IPS-18c (cell line): ENCODE measurements around the gene MYO16.

ENCODE experiments used
- H3K4me3 ChIP-seq: 2 replicates; pipeline ENCODE4 v1.7.0; 2013; ENCODE audit warnings: low read depth, mild to moderate bottlenecking, low read length, moderate library complexity; ENCODE audit not compliant: insufficient read depth
- H3K9me3 ChIP-seq: one replicate; pipeline ENCODE4 v1.6.1; 2013; ENCODE audit warnings: mild to moderate bottlenecking, low read length, moderate library complexity; ENCODE audit not compliant: control insufficient read depth, insufficient read depth

MYO16 gene

DNA sequence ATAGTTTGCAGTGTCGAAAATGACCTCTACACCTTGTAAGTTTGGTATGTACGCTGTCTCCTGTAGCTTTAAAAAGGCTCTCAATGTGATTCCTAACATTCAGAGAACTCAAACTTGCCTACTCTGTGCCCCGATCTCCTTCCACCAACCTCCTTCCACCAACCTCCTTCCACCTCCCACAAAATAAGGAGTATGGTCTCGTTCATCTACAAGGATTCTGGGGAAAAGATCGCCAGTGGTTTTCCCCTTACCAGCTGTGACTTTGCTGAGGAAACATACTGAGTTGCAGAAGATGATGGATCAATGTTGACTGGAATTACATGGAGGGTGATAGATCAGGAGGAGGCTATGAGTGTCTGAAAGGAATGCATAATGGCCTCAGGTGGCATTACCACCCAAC lies 16.0 kb downstream of the MYO16 start:
- H3K9me3 ChIP-seq, result no peaks in the 10 kb centered on the region

DNA sequence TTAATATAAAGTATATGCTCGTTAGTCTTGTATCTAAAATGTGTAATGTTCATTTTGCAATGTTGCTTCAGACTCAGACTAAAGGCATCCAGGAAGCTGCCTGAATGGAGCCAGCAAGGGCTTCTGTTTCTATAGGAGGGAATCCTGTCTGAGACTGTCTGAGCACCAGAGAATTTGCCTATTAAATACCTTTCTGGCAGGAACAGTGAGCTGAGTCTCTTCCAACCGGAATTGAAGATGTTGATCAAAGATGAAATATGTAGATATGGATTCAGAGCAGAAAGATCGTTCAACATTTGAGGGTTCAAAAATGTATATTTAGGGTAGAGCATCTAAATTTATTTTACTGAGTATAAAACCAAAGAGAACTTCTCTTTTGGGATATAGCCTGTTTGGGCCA lies 20.9 kb downstream of the MYO16 start:
- no peak overlapping the region for H3K4me3 ChIP-seq
- no peaks in the 10 kb centered on the region for H3K9me3 ChIP-seq

More for the DNA sequence above, 16.0 kb downstream of the MYO16 start:
- no peak overlapping the region for H3K4me3 ChIP-seq

DNA sequence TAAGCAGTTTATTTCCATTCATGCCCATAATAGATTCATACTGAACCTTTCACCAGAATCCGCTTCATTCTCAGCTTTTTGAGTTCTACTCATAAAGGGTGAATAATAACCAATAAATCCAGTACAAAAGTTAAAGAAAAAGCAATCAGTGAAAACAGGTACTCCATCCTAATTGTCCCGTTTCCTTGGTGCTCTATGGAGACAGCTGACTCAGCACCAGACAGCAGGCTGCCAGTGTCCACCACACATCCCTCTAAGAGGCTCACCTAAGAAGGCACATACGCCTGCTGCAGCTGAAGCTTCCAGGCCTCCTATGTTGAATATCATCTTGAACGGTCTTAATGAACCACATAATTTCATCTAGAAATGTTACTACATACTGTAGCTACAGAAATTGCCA lies 27.3 kb downstream of the MYO16 start:
- Histone ChIP-seq H3K9me3 (no peaks in the 10 kb centered on the region), H3K4me3 (no peak overlapping the region)

DNA sequence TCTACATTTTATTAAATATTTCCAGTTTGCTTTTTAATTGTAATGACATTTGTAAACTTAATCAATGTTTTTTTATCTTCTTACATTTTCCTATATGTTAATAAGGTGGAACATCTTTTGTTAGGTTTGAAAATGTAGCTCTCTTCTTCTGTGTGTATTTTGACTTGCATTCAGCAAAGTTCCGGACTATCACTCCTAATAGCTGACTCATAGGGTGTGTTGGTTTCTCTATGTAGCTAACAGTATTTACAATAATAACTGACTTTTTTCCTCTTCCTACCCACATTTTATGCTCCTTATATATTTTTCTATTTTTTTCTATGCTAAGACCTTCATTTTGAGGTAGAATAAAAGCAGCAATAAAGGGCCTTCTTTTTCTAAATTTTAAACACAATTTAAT lies 28.1 kb downstream of the MYO16 start:
- no peak overlapping the region for H3K4me3 ChIP-seq
- H3K9me3 ChIP-seq, result peaks cover 5% of the 10 kb centered on the region

DNA sequence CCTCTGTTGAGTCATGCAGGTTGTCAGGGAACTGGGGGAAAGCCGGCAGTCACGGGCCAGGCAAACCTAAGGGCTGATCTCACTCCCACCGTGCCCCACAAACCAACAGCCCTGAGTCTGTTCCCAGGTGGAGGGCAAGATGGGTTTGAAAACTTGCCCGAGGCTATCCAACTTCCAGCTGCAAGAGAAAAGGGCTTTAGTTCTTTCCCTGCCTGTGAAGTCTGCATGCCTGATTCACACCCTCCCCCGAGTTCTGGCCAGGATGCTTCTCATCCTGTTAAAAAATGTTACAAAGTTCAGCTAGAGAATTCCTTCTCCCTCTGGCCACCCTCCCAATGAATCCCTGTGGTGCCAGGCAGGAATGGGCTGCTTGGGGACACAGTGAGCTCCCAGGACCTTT lies 33.1 kb downstream of the MYO16 start:
- H3K9me3 ChIP-seq, result peaks cover 9% of the 10 kb centered on the region
- H3K4me3 ChIP-seq, result no peak overlapping the region

DNA sequence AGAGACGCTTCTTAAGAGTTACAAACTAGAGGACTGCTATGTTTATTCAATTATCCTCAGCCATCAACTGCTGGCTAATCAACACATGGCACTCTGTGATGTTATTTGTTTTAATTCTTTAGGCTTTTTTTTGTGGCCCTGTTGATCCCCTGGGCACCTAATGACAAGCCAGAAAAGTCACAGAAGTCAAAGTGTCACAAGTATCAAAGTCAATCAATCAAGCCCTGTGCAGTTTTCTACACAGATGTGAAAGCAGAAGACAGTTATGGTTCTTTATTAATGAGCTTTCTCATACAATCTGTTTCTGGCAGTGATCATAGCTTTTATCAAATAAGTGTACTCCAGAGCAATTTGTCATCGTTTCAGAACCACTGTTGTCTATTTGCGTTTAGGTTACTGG lies 34.3 kb downstream of the MYO16 start:
- H3K4me3 ChIP-seq, result no peak overlapping the region

DNA sequence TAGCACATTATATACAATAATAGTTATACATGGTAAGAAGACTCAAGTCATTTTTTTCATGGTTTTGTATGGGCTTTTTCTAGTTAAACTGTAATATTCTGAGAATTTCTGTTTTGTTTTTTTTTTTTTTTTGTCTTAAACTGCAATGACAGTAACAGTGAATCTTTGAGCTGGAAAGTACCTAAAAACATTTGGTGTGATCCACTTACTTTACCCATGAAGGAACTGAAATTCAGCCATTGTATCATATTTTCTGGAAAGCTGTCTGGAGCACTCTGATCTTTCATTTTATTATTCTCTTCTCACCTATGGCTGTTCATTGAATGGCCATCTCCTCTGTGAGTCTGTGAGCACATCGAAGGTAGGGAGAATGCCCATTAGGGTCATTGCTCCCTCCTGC lies 37.8 kb downstream of the MYO16 start:
- no peak overlapping the region for H3K4me3 ChIP-seq
- peaks cover 13% of the 10 kb centered on the region for H3K9me3 ChIP-seq

More for the DNA sequence above, 34.3 kb downstream of the MYO16 start:
- H3K9me3 ChIP-seq, result peaks cover 14% of the 10 kb centered on the region

DNA sequence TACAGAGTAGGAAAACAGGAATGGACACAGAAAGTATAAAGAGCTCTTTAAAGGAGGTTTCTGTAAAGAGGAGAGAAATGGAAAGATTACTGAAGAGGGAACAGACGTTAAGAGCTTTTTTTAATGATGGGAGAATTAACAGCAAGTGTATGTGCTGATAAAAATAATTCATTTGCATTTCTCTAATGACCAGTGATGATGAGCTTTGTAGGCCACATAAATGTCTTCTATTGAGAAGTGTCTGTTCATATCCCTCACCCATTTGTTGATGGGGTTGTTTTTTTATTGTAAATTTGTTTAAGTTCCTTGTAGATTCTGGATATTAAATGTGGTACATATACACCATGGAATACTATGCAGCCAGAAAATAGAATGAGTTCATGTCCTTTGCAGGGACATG lies 40.0 kb downstream of the MYO16 start:
- Histone ChIP-seq H3K4me3 (no peak overlapping the region), H3K9me3 (peaks cover 8% of the 10 kb centered on the region)

DNA sequence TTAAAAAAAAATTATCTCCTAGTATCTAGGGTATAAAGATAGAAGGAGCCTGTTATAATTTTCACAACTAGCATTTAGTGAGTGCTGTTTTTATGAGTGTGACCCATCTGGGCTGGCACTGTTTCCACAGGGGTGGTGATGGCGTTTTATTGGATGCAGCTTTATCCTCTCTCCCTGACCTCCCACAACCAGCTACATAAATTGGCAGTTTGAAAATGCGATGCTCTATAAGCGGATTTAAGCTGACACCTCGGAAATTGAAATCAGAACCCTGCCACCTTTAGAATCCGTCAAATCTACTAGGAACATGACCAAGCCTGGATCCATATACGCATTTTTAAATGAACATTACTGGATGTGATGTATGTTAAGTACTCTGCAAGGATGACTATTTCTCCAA lies 44.9 kb downstream of the MYO16 start:
- Histone ChIP-seq H3K4me3 (no peak overlapping the region), H3K9me3 (no peaks in the 10 kb centered on the region)

DNA sequence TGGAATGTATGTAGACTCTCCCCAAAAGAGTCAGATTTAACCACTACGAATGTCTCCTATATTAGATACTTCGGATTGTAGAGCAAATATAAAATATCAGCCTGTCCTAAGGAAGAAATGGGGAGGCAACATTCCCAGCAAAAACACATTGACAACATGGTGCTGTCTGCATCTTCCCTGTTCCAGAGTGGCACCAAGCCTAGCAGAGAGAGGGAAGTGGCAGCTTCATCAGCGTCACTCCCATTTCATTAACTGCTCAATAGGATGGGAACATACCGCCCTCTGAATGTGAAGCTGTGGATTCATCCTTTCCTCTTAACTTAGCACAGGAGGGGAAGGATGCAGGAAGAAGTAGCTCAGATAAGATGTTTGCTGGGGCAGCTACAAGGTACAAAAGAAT lies 45.4 kb downstream of the MYO16 start:
- no peaks in the 10 kb centered on the region for H3K9me3 ChIP-seq
- no peak overlapping the region for H3K4me3 ChIP-seq

DNA sequence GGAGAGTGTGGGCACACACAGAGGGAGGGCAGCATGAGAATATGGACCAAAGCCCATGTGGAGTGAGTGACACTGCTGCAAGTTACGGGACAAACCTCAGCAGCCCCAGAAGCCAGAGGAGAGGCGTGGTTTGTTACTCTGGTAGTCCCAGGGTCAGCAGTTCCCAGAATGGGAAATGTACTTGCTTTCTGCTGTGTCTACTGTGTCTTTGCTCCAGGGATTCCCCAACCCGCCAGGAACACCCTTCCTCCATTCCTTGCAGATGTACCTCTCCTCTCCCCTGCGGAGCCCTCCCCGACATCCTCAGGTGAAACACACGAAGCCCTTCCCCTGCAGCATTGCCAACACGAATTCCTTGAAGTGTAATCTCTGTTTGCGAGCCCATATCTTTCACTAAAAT lies 47.2 kb downstream of the MYO16 start:
- no peak overlapping the region for H3K4me3 ChIP-seq
- H3K9me3 ChIP-seq, result no peaks in the 10 kb centered on the region

DNA sequence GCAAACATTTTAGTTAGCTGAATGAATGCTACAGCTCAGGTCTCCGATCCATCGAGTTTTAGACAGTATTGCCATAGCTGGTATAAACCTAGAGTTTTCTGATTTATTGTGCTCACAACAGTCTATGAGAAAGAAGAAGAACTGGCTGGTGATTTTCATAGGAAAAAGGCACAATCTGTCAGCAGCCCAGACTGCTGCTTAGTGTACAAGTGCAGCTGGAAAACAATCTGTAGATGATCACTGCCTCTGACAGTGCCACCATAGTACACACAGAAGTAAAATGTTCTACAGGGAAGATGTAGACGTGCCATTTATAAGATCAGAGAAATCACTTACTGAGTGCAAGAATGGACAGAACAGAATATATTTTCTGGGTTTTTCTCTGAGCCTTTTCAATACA lies 48.4 kb downstream of the MYO16 start:
- H3K9me3 ChIP-seq, result no peaks in the 10 kb centered on the region
- no peak overlapping the region for H3K4me3 ChIP-seq

DNA sequence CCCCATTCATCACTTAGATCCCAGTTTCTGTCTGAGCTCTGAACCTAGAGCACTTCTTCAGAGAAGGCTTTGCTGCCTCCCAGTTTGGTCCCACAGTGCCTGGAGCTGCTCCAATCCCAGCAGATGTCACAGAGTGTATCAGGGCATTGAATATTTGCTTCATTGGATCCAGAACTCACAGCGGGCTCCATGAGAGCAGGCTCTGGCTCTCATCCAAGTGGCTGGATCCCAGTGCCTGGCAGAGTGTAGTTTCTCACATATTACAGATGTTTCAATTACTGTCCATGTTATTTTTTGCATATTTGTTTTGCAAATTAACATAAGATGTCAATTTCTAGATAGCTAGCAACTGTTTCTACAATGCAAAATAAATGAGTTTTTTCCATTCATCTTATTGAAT lies 50.6 kb downstream of the MYO16 start:
- no peak overlapping the region for H3K4me3 ChIP-seq
- H3K9me3 ChIP-seq, result no peaks in the 10 kb centered on the region

DNA sequence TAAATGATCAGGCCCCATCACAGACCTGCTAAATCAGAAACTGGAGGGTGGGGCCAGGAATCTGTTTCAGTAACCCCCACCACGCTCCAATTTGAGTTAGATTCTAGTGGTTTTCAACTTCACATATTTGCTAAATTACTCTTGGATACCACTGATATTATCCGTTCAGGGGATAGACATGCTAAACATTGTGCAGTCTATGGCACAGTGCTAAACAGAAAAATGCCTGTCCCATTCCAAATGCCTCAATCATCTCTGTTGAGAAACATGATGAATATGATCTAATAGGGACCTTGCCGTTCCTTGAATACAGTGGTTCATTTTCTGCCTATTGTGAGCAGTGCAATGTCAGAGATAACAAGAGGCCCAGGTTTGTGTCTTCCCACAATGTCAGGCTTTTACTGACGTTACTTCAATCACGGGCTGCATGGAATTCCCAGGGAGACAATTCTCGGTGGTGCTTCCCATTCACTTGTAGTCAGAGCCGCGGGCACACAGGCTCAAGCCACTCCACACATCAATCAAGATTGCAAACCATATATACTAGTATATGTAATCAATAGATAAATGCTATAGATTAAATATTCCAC lies 52.7 kb downstream of the MYO16 start:
- H3K4me3 ChIP-seq, result no peak overlapping the region
- H3K9me3 ChIP-seq, result no peaks in the 10 kb centered on the region

DNA sequence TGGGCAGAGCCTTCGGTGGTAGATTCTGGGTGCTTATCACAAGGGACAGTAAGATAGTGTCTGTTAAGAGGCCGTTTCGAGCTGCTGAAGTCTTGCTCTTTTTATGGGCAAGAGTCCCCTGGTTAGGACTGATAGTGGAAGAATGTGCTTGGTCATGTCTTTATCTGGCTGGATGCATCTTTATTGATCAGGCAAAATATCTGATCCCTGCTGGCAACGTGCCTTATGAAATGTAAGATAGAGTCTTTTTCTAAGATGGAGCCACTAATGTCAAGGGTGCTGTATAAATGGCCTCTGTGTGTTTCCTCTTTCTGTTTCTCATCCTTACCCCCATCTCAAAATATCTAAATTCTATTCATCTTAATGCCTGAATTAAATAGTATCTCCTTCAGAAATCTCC lies 53.3 kb downstream of the MYO16 start:
- Histone ChIP-seq H3K9me3 (no peaks in the 10 kb centered on the region), H3K4me3 (no peak overlapping the region)

DNA sequence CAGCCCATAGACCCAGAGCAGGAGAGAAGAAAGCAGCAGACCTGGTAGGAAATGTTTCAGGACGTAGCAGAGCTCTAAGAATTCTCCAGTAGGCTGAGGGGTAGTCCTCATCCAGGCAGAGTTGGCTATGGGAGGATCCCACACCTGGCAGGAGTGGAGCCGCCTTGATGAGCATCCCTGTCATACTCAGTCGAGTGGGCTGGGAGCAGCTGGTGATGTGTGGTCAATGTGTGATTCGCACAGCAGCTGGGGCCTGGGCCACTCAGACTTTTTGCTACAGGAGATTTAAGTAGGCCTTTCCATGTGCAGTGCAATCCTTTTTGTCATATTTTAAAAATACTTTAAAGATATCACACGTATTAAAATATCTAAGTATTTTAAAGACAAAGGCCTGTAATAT lies 56.6 kb downstream of the MYO16 start:
- no peak overlapping the region for H3K4me3 ChIP-seq
- H3K9me3 ChIP-seq, result no peaks in the 10 kb centered on the region

DNA sequence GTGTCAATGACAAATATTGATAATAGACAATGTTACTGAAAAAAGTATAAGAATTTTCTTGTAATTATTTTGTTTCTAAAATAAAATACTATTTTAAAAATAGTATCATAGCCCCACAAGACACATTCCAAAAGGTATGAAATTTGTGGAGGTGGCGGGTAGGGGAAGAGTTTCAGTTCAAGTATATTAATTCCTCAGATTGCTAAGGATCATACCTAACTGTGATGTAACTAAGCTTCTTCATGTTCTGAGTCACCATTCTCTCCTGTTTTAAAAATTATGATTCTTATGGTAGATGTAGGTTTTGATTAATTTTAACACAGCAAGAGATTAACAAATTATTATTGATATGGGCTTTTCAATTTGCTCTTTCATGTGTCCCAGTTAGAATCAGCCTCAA lies 61.3 kb downstream of the MYO16 start:
- Histone ChIP-seq H3K9me3 (no peaks in the 10 kb centered on the region), H3K4me3 (no peak overlapping the region)

DNA sequence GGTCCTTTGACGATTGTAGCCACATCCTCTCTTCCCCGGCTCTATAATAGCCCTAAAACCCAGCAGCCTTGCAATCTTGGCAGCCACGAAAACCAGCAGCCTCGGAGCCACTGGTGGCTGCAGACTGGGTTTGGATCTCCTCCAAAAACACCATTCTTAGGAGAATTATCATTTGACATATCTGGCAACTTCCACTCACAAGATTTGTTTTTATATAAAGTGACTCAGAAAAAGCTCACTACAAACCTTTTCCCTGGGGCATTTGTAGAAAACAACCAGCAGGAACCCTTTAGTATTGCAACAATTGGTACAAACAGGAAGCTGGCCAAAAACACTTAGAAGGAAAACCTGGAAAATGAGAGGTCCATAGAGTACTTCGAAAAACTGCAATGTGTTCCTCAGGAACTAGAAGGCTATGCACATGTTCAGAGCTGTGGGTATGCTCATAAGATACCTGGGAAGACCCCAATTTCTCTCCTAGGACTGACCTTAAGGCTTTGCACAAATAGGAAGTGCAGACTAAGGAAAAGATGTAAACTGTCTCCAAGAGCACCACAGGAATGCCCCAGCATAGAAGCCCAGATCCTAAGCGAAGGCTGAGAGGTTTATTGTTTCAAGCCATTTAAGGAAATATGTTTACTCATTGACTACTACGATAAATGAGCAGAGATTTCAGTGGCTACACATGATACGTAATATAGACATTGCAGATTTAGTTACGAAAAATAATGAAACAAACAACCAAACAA lies 71.2 kb downstream of the MYO16 start:
- Histone ChIP-seq H3K9me3 (no peaks in the 10 kb centered on the region), H3K4me3 (no peak overlapping the region)

DNA sequence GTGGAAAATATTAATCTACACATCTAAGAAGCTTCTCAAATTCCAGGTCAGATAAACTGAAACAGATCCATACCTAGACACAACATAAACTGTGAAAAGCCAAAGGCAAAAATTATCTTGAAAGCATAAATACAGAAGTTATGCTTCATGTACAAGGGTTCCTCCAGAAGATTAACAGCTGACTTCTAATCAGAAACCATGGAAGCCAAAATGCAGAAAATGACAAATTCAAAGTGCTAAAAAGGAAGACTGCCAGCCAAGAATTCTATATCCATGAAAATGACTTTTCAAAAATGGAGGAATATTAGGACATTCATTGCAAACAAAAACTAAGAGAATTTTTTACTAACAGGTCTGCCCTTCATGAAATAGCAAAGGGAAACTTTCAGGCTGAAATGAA lies 72.8 kb downstream of the MYO16 start:
- H3K9me3 ChIP-seq, result no peaks in the 10 kb centered on the region
- H3K4me3 ChIP-seq, result no peak overlapping the region
